GM21447 (cell line): Measurements from ENCODE around the gene COL28A1.
"Not testable (repeated sequence)": the region's sequence is repeated elsewhere in the genome, so short reads cannot be mapped to it uniquely, and the experiment has no call there.

Experiments used
- ATAC-seq: cut with Tn5 transposase; IDR thresholded peaks from one replicate; pipeline ENCODE4 v1.9.1; 2021; ENCODE audit not compliant: unreplicated experiment

Gene COL28A1

DNA sequence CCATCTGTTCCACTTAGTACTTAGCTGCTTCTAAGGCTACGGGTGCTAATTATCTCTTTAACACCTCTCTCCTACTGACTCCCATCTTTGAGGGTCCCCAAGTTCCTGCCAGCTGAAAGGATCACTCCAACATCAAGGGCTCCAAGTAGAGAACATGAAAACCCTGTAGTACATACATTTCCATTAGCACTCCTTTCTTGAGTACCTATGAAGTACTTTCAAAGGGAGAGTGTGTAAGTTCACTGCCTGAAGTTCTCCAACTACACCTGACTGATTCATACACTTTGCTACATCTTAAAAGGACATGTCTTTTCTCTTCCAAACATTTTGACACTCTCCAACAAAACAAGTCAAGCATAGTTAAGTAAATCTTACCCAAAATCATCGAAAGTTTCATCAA is 113.8 kb downstream of the COL28A1 start:
- ATAC-seq: no peak

- no peak for ATAC-seq
Measured at GRCh38 chr7:7418997-7419396, 116.7 kb downstream of the COL28A1 start.

DNA sequence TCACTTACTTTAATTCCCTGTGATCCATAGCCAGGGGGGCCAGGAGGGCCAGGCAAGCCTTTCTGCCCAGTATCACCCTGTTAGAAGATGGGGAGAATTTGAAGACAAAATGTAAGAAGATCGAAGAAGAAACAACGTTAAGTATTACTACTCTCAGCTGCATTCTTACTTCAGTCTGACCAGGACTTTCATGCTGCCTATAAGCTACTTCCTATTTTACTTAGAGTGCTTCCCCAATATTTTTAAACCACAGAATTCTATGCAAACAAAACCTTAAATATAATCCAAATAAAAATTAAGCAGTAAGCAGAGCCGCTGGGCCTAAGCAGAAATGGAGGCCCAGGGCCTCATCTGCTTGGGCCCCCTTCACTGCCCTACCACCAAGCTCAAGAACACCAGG is 117.8 kb downstream of the COL28A1 start:
- no peak for ATAC-seq

- no peak for ATAC-seq
Measured at GRCh38 chr7:7417414-7417813, 118.3 kb downstream of the COL28A1 start.

- peak; percentile 74 for ATAC-seq
Measured at GRCh38 chr7:7416031-7416858, 119.4 kb downstream of the COL28A1 start.

DNA sequence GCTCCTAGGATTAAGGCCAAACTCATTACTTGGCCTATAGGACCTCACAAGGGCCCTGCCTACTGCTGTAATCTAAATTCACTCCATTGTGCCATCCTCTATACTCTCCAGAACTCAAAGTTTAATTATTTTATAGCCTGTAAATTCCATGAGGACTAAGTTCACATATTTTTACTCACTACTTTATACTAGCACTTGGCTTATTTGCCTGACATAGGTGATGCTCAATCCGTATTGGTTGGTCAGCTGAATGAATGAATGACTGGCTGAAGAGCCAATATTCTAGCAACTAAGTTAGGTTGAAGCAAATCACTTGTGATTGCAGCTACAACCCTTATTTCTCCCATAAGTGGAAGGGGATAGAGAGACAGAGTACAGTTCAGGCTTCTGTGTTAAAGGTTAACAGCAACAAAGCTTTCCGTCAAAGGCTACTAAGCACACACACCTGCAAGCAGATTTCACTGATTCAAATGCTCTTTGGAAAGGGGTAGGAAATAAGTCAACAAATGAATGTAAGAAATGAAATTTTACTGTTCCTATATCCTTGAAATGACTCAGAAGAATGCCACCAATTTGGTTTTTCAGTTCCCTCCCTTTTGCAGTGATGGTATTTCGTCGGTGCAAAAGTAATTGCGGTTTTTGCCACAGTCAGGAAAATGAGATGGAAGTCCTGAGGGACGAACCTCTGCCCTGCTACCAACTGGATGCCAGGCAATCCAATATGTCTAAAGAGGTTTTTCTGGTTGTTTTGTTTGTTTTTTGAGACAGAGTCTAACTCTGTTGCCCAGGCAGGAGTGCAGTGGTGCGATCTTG is 120.7 kb downstream of the COL28A1 start:
- no peak for ATAC-seq

DNA sequence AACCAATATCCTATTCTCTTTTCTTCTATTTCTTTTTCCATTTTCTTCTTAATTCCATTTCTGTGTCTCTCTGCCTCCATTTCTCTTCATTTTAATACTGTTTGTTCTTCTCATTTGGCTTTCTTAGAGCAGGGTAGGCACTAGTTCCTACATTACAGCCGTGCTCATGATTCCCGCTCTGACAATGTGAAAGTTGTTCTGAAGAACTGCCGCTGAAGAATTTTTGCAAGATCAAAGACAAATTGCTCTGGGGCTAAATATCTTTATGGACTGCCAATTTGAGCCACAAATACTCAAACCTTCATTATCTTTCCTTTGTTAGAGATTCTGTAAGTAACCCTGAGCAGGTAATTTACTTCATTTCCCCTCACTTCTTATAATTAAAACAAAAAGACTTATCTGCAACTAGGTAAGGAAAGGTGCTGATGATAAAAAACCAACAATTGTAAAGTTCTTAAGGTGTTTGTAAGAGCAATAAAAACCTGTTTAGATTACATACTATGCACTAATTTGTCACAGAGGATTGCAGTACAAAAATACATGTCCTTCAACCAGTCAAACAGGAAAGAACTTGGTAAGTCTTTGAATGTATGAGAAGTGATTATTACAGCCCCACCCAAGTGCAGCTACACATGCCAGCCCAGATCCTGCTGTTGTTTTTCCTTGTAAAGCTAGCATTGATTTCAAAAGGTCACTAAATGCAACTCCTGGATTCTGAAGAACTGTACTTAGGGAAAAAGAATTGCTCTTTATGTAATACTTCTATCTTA is 127.5 kb downstream of the COL28A1 start:
- ATAC-seq: no peak

DNA sequence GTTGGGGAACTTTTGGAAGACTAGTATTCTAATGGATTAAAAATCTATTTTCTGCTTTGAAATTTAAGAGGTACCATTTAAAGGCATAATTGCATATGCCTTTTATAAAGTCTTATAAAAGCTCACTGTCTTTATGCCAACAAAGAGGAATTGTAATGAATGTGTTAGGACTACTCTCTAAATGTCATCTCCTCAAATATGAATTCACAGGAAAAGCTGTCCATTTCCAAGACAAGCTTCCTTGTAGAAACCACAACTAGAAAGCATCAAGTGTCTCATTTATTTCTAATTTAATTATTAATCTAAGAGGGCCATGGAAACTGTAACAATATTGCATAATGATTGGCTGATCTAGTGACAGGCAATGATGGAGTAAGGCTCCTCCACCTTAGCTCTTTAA is 130.2 kb downstream of the COL28A1 start:
- ATAC-seq: no peak

- ATAC-seq: no peak
Measured at GRCh38 chr7:7399707-7400106, 136.0 kb downstream of the COL28A1 start.

GRCh38 chr7:7395785-7396184 is 139.9 kb downstream of the COL28A1 start:
- no peak for ATAC-seq

DNA sequence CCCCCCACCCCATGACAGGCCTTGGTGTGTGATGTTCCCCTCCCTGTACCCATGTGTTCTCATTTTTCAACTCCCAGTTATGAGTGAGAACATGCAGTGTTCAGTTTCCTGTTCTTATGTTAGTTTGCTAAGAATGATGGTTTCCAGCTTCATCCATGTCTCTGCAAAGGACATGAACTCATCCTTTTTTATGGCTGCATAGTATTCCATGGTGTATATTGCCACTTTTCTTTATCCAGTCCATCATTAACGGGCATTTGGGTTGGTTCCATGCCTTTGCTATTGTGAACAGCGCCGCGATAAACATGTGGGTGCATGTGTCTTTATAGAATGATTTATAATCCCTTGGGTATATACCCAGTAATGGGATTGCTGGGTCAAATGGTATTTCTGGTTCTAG is 147.5 kb downstream of the COL28A1 start:
- not testable (repeated sequence) for ATAC-seq

GRCh38 chr7:7385421-7385820 is 150.3 kb downstream of the COL28A1 start:
- no peak for ATAC-seq

DNA sequence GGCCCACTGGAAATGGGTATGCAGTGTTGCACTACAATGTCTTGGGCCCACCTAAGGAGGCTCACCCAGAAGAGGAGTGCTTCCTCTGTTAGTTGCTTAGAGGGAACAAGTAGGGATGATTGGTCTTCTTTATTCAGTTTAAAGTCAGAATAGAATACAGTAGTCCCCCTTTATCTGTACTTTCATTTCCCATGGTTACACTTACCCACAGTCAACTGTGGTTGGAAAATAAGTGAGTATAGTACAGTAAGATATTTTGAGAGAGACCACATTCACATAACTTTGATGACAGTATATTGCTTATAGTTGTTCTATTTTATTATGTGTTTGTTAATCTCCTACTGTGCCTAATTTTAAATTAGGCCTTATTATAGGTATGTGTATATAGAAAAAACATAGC is 151.4 kb downstream of the COL28A1 start:
- no peak for ATAC-seq

- no peak for ATAC-seq
Measured at GRCh38 chr7:7375538-7375937, 160.1 kb downstream of the COL28A1 start.

DNA sequence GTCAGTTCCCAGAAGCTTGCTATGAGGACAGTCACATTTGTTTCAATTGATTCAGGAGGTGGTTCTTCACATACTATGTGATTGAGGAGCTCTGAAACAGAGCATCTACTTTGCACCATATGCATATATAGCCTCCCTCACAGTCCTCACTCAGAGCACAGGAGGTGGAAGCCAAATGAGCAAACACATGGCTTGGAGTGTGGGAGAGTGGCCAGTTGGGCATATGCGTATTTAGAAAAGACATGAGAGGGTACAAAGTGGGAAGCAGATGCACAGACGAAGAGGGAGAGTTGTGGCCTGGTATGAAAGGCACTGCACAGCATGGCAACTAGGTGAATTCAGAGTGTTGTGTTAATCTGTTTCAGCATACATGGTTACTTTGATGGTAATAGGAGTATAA is 165.6 kb downstream of the COL28A1 start:
- no peak for ATAC-seq

- no peak for ATAC-seq
Measured at GRCh38 chr7:7369134-7369533, 166.5 kb downstream of the COL28A1 start.

DNA sequence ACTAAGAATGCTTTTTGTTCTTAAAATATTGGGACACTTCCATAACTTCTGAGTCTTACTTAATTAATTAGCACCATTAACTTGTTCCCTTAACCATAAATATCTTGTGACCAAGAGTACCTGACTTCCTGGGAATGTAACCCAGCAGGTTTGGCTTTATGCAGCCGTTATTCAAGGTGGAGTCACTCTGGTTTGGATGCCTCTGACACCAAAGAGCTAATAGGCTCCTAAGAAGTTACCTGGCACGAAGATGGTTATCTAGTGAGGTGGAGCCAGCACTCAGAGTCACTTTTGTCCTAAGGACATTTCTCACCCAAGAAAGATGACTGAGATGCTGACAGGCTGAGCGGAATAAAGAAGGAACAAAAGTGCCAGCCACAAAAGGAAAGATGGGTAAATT is 181.0 kb downstream of the COL28A1 start:
- ATAC-seq: no peak

- ATAC-seq: no peak
Measured at GRCh38 chr7:7352845-7353244, 182.8 kb downstream of the COL28A1 start.

GRCh38 chr7:7351832-7352231 is 183.8 kb downstream of the COL28A1 start:
- ATAC-seq: no peak

GRCh38 chr7:7351156-7351555 is 184.5 kb downstream of the COL28A1 start:
- no peak for ATAC-seq

DNA sequence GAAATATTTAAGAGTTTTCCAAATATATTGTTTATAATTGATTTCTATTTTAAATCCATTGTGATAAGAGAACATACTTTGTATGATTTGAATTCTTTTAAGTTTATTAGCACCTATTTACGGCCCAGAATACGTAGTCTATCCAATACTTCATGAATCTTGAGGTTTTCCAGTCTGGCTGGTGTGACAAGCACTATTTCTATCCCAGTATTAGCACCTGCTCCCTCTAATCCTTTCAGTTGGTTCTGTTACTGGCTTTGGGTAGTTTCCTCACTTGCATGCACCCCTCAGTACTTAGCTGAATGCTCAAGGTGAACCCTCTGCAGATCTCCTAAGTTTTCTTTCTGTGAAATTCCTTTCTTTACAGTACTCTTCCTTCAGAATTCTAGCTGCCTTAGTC is 186.5 kb downstream of the COL28A1 start:
- ATAC-seq: no peak

DNA sequence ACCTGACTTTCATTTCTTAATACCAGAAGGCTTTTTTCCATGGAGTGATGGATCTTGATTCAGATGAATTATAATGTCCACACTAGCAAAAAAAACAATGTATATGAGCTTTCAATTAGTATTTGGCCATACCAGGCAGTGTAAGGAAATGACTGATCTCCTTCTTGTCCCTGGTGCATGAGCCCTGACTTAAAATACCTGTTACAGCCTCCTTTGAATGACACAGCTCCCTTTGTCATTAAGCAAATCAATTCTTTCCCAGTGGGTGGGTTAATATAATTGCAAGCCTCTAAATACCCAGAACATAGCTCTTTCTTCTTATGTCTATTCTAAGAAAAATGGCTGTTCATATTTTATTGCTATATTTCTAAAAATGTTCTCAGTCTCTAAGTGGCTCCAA is 188.6 kb downstream of the COL28A1 start:
- ATAC-seq: no peak
